ENCODE results near the gene SLC35F3. TPM values are rescaled to one million over a fixed set of nuclear protein-coding genes. Genes with fewer than 3 reads are reported as not detected.
A peak's percentile ranks its signal among the peaks of the same experiment; 100 is the strongest.
"Not testable (repeated sequence)": the region's sequence is repeated elsewhere in the genome, so short reads cannot be mapped to it uniquely, and the experiment has no call there.

SLC35F3 gene
- total RNA-seq, 2 experiments from 2014 or later, result 0.59 to 0.70 TPM

DNA sequence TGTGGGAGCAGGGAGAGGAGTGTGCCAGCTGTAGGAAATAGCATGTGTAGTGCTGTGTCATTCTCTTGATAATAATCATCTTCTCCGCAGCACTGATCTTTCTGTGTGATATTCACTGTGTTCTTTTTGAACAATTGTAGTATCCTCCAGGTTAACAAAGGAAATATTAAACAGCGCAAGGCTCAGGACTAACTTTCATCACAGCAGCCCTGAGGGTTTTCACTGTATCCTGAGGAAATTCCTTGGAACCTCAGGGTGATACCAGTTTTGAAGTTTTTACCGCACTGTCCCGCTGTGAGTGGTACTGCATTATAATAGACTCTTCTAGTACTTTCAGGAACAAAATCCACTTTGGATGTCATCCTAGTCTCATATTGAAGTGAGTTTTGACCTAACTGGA lies 240.4 kb downstream of the SLC35F3 start:
- intact Hi-C loops (cut with micrococcal nuclease), result no loop called here
- H3K9me3 Mint-ChIP-seq, result peaks cover 8% of the 10 kb centered on the region
- H3K4me3 Mint-ChIP-seq, result no peak overlapping the region
- peaks cover 23% of the 10 kb centered on the region for H3K27me3 Mint-ChIP-seq
- no peak overlapping the region for H3K27ac Mint-ChIP-seq
- ChIA-PET CTCF (no interaction called here), POLR2A (no interaction called here)
- peaks cover 18% of the 10 kb centered on the region for H3K4me1 Mint-ChIP-seq (ENCODE audit: low read depth)
- DNase-seq, result no peak
- peaks cover 2% of the 10 kb centered on the region for H3K36me3 Mint-ChIP-seq

DNA sequence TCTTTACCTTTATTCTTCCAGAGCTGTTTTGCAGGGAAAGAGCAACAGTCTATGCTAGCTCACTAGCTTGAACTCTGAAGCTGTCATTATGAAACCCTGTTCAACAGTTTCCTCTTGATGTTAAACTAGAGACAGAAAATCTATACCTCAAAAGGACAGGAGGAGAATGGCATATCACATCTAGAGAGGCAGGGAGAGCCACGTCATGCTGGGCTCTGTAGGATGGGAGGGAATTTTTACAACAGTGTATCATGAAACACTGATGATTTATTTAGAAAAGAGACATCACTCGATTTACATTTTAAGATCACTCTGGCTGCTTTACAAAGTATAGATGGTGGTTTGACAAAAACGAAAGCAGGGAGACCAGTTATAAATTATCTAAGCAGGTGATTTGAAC lies 243.9 kb downstream of the SLC35F3 start:
- H3K4me1 Mint-ChIP-seq (ENCODE audit: low read depth), result peaks cover 25% of the 10 kb centered on the region
- H3K4me3 Mint-ChIP-seq, result no peak overlapping the region
- H3K27me3 Mint-ChIP-seq, result peaks cover 31% of the 10 kb centered on the region
- H3K27ac Mint-ChIP-seq, result peak overlapping the region; percentile 39
- ChIA-PET POLR2A (no interaction called here), CTCF (interaction anchor here (2.0 kb wide), 1 partner anchor 161 kb away, joined by 8 read pairs; no protein-coding TSS in a partner anchor)
- H3K9me3 Mint-ChIP-seq, result peaks cover 8% of the 10 kb centered on the region
- intact Hi-C loops (cut with micrococcal nuclease), result loop anchor here (2.0 kb wide), 1 partner anchor 122 kb away; no protein-coding TSS in a partner anchor
- H3K36me3 Mint-ChIP-seq, result peaks cover 2% of the 10 kb centered on the region
- peak; percentile 59 for DNase-seq

DNA sequence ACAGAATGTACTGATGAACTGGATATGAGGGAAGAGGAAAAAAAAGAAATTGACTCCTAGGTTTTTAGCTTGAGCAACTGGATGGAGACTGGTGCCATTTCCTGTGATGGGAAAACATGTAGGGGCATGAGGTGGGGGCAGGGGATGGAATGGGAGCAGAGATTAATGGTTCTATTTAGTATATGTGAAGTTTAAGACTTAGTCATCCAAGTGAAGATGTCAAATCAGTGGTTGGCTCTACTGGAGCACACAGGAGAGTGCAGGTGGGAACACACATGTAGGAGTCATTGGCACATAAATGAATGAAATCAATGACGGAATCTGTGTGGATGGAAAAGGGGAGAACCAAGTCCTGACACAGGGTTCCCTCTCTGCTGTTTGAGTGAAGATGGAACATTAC lies 244.3 kb downstream of the SLC35F3 start:
- Mint-ChIP-seq H3K27me3 (peaks cover 31% of the 10 kb centered on the region), H3K9me3 (peaks cover 8% of the 10 kb centered on the region), H3K36me3 (peaks cover 2% of the 10 kb centered on the region), H3K4me3 (no peak overlapping the region), H3K4me1 (ENCODE audit: low read depth) (peaks cover 25% of the 10 kb centered on the region), H3K27ac (peak overlapping the region; percentile 39)
- ChIA-PET POLR2A (no interaction called here), CTCF (interaction anchor here (0.6 to 0.9 kb wide), 2 partner anchors 64 to 161 kb away, joined by 3 to 4 read pairs; no protein-coding TSS in a partner anchor)
- DNase-seq, result no peak
- intact Hi-C loops (cut with micrococcal nuclease), result loop anchor here (2.0 kb wide), 1 partner anchor 122 kb away; no protein-coding TSS in a partner anchor

DNA sequence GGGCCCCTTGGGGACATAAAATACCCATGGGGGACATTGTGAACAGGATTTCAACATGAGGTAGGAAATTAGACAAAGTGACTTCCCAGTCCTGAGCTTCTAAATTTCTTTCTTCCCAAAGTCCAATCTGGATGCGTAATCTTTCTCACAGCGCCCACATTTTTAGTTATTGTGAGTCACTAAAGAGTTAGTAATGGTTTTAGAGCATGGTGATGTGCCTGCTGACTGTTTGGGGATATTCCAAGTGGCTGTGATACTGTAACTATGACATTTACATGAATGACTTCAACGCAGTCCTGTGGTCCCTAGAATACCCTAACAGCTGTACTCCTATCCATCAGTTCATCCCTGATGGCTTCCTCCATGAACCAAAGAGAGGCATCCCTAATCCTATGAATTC lies 244.7 kb downstream of the SLC35F3 start:
- CTCF ChIA-PET, result interaction anchor here (0.6 to 1.6 kb wide), 3 partner anchors 64 to 161 kb away, joined by 3 to 8 read pairs (median 4); no protein-coding TSS in a partner anchor
- intact Hi-C loops (cut with micrococcal nuclease), result loop anchor here (2.0 kb wide), 1 partner anchor 122 kb away; no protein-coding TSS in a partner anchor
- Mint-ChIP-seq H3K27me3 (peaks cover 31% of the 10 kb centered on the region), H3K27ac (no peak overlapping the region), H3K4me3 (no peak overlapping the region), H3K4me1 (ENCODE audit: low read depth) (peaks cover 25% of the 10 kb centered on the region), H3K9me3 (peaks cover 8% of the 10 kb centered on the region), H3K36me3 (peaks cover 2% of the 10 kb centered on the region)
- DNase-seq, result no peak
- POLR2A ChIA-PET, result no interaction called here

DNA sequence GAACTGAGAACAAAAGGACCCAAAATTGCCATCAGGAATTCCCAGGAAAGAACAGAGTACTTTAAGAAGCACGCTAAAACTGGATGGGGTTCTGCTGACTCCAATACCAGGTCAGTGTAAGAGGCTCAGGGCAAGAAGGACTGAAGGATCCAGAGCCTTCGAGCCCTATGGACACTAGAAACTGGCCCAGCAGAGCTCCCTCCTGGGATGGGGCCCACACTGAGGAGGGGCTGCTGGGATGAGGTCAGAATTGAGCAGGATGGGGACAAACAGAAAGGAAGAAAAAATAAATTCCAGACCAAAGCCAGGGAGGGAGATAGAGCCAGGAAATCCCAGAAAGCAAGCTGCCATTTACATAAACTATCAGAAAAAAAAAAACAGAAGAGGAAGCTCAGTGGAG lies 246.4 kb downstream of the SLC35F3 start:
- ChIA-PET CTCF (interaction anchor here (1.6 kb wide), 1 partner anchor 159 kb away, joined by 8 read pairs; no protein-coding TSS in a partner anchor), POLR2A (no interaction called here)
- Mint-ChIP-seq H3K9me3 (peaks cover 8% of the 10 kb centered on the region), H3K36me3 (peaks cover 2% of the 10 kb centered on the region), H3K4me3 (no peak overlapping the region), H3K4me1 (ENCODE audit: low read depth) (peaks cover 25% of the 10 kb centered on the region), H3K27me3 (peaks cover 27% of the 10 kb centered on the region), H3K27ac (no peak overlapping the region)
- no peak for DNase-seq
- intact Hi-C loops (cut with micrococcal nuclease), result loop anchor here (10.0 kb wide), 1 partner anchor 254 kb away; no protein-coding TSS in a partner anchor

DNA sequence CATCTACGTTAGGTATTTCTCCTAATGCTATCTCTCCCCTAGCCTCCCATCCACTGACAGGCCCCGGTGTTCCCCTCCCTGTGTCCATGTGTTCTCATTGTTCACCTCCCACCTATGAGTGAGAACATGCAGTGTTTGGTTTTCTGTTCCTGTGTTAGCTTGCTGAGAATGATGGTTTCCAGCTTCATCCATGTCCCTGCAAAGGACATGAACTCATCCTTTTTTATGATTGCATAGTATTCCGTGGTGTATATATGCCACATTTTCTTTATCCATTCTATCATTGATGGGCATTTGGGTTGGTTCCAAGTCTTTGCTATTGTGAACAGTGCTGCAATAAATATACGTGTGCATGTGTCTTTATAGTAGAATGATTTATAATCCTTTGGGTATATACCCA lies 247.9 kb downstream of the SLC35F3 start:
- H3K27ac Mint-ChIP-seq, H3K4me3 Mint-ChIP-seq, DNase-seq, POLR2A ChIA-PET, H3K36me3 Mint-ChIP-seq, CTCF ChIA-PET, H3K9me3 Mint-ChIP-seq: not testable (repeated sequence)
- Mint-ChIP-seq H3K4me1 (ENCODE audit: low read depth) (peaks cover 25% of the 10 kb centered on the region), H3K27me3 (peaks cover 21% of the 10 kb centered on the region)
- intact Hi-C loops (cut with micrococcal nuclease), result loop anchor here (10.0 kb wide), 1 partner anchor 252 kb away; no protein-coding TSS in a partner anchor

DNA sequence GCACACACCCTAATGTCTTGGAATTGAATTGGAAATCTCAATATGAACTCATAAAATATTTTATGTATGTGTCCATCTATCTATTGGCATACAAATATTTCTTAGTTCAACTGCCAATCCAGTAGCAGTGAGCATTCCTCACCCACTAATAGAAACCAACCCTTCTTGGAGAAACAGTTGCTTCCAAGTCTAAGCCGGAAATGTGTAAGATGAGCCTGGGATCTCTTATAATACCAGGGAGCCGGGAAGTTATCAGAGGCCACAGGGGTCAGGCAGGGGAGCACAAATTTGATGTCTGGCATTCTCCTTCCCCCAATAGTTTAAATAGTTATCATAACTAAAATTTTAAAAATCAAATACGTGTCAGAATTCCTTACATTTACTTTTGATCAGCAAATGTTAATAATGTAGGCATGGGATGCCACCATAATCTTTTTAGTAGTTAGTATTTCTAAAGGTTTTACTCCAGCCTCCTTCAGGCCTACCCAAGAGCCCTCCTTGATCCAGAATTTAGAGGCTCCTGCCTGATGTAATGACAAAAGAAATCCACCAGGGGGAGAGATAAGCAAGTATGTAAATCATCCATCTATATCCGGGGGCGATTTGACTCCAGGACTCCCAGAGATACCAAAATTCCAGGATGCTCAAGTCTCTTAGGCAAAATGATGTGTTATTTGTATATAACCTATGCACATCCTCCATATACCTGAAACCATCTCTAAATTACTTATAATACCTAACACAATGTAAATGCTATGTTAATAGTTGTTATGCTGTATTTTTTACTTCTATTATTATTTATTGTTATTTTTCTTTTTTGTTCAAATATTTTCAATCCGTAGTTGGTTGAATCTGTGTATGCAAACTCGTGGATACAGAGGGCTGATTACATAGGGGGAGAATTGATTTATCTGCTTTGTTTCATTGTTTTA lies 250.1 kb downstream of the SLC35F3 start:
- H3K9me3 Mint-ChIP-seq, result no peaks in the 10 kb centered on the region
- CTCF ChIA-PET, result interaction anchor here (0.8 to 1.5 kb wide), 5 partner anchors 17 to 175 kb away, joined by 3 to 14 read pairs (median 4); no protein-coding TSS in a partner anchor

DNA sequence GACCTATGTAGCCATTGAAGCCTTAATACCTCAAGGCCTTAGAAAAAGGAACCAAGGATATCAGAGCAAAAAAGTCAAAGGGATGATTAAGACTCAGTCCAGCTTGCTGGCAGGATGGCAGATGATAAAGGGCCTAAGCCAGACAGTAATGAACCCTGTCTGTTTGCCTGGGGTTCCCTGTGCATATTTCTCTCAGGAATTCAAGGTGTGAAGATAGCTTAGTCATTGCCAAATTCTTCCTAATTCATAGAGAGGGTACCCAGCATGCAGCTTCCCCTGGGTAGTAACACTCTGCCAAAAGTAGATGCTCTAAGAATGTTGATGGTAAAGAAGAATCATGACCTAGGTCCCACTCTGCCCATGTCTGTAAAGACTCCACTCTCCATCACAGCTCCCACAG lies 258.2 kb downstream of the SLC35F3 start:
- POLR2A ChIA-PET, result no interaction called here
- DNase-seq, result no peak
- H3K36me3 Mint-ChIP-seq, result no peaks in the 10 kb centered on the region
- intact Hi-C loops (cut with micrococcal nuclease), result no loop called here
- H3K27ac Mint-ChIP-seq, result no peak overlapping the region
- H3K4me3 Mint-ChIP-seq, result no peak overlapping the region
- H3K4me1 Mint-ChIP-seq (ENCODE audit: low read depth), result no peaks in the 10 kb centered on the region
- no peaks in the 10 kb centered on the region for H3K9me3 Mint-ChIP-seq
- CTCF ChIA-PET, result interaction anchor here (0.7 kb wide), 1 partner anchor 148 kb away, joined by 3 read pairs; no protein-coding TSS in a partner anchor
- H3K27me3 Mint-ChIP-seq, result peaks cover 2% of the 10 kb centered on the region

More for the DNA sequence above, 250.1 kb downstream of the SLC35F3 start:
- no peak for DNase-seq
- peaks cover 11% of the 10 kb centered on the region for H3K27me3 Mint-ChIP-seq
- no peak overlapping the region for H3K4me3 Mint-ChIP-seq
- intact Hi-C loops (cut with micrococcal nuclease), result loop anchor here (1.0 to 10.0 kb wide), 5 partner anchors 34 to 250 kb away; no protein-coding TSS in a partner anchor
- no peaks in the 10 kb centered on the region for H3K36me3 Mint-ChIP-seq
- H3K27ac Mint-ChIP-seq, result no peak overlapping the region
- H3K4me1 Mint-ChIP-seq (ENCODE audit: low read depth), result peaks cover 7% of the 10 kb centered on the region
- POLR2A ChIA-PET, result no interaction called here

DNA sequence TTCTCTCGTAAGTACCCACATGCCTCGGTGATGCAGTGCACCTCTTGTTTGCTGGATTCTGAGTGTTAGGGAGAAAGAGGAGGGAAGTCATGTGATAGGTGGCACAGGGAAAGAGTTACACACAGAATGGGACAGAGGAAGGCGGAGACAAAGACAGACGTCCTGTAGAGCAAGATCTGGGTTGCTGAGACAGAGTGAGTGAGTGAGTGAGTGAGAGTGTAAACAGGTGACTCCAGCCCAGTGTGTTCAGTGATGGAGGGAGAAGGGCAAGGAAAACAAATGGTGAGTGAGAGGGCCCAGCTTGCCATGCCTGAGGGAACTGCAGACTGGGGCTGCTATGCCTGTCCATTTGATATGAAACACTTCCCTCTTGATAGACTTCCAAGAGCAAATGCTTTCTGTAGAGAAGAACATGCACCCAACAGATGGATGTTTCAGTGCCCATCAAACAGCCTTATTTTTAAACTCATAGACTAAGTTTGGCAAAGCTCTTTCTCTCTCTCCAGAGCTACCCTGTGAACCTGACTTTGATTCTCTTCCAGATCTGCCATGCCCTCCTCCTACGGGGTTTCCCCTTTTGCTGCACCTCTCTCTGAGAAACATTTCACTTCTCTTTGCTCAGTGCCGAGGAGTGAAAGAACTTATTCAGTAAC lies 258.9 kb downstream of the SLC35F3 start:
- no peak overlapping the region for H3K4me3 Mint-ChIP-seq
- no peaks in the 10 kb centered on the region for H3K4me1 Mint-ChIP-seq (ENCODE audit: low read depth)
- no peak overlapping the region for H3K27ac Mint-ChIP-seq
- intact Hi-C loops (cut with micrococcal nuclease), result no loop called here
- ChIA-PET POLR2A (no interaction called here), CTCF (no interaction called here)
- DNase-seq, result no peak
- peaks cover 2% of the 10 kb centered on the region for H3K27me3 Mint-ChIP-seq
- H3K36me3 Mint-ChIP-seq, result no peaks in the 10 kb centered on the region
- H3K9me3 Mint-ChIP-seq, result no peaks in the 10 kb centered on the region

DNA sequence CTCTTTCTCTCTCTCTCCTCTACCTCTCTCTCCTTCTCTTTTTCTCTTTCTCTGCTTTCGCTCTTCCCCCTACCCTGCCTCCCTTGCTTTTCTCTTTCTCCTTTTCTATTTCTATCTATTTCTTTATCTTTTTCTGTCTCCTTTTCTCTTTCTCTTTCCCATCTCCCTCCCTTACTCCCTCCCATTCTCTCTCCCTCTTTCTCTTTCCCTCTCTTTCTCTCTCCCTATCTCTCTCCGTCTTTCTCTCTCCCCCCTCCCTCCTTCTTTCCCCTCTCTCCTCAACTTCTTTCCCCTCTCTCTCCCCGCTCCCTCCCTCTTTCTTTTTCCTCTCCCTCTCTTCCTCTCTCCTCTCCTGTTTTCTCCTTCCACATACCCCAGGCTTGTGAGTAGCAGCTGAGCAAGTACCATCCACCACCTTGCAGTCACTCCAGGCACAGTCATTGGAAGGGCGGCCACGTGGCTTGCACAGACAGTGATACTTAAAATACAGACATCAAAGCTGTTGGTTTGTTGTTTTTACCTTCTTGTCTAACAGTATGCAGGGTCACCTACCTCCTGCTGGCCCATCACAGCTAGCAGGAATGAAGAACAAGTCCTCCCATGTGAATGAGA lies 259.7 kb downstream of the SLC35F3 start:
- ChIA-PET POLR2A (no interaction called here), CTCF (interaction anchor here (1.1 kb wide), 1 partner anchor 48 kb away, joined by 3 read pairs; no protein-coding TSS in a partner anchor)
- intact Hi-C loops (cut with micrococcal nuclease), result no loop called here
- Mint-ChIP-seq H3K36me3 (no peaks in the 10 kb centered on the region), H3K9me3 (no peaks in the 10 kb centered on the region), H3K4me3 (no peak overlapping the region), H3K27me3 (peaks cover 2% of the 10 kb centered on the region), H3K4me1 (ENCODE audit: low read depth) (no peaks in the 10 kb centered on the region), H3K27ac (no peak overlapping the region)
- DNase-seq, result no peak

DNA sequence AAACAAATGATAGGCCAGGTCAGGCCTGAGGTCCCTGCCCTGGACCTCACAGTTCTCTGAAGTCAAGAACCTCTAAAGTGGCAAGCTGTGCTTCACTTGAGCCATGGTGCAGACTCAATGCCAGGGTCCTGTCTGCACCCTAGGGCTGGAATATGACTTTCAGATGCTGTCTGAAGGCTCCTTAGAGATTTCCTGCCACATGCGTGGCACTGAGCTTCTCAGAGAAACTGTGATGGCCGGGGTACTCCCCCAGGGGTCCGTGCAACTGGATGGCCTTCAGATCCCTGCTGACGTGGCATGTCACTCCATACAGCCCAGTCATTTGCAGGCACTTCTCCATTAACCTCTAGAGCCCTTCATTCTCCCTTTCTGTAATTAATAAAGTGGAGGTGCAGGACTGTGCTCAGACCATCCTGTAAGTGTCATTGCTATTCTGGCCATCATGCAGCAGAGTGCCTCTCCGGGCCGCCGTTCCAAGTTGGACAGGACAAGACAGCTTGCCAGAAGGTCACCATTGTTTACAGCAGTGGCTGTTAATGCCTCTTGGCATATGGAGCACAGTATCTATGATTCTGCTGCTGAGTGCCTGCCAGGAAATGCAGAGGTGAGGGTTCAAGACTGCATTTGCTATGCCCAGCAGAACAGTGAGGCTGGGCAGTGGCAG lies 263.7 kb downstream of the SLC35F3 start:
- no peak overlapping the region for H3K4me3 Mint-ChIP-seq
- peaks cover 14% of the 10 kb centered on the region for H3K4me1 Mint-ChIP-seq (ENCODE audit: low read depth)
- DNase-seq, result no peak
- no peaks in the 10 kb centered on the region for H3K36me3 Mint-ChIP-seq
- POLR2A ChIA-PET, result no interaction called here
- H3K27ac Mint-ChIP-seq, result no peak overlapping the region
- no peaks in the 10 kb centered on the region for H3K9me3 Mint-ChIP-seq
- peaks cover 2% of the 10 kb centered on the region for H3K27me3 Mint-ChIP-seq
- CTCF ChIA-PET, result no interaction called here
- intact Hi-C loops (cut with micrococcal nuclease), result no loop called here

All from activated CD4-positive, alpha-beta memory T cell treated with anti-CD3 and anti-CD28 coated beads for 36 hours (primary cell).